HAP-1 (cell line): Measurements from ENCODE around the gene KANK4.

Experiments used
- DNase-seq, 2 experiments: peaks; one replicate each; pipeline ENCODE4 v3.0.0-alpha.2; 2016 to 2020; ENCODE audit warnings: low spot score in 2 of 2
- H3K27me3 ChIP-seq: fragments of 250-450 bp; sonication (Bioruptor Pico); 2 replicates; pipeline ENCODE4 v1.5.1; 2020; ENCODE audit warnings: low read depth, mild to moderate bottlenecking, moderate library complexity
- H3K36me3 ChIP-seq: fragments of 250-450 bp; sonication (Bioruptor Pico); replicated peaks from 2 replicates; pipeline ENCODE4 v1.5.1; 2020; ENCODE audit warnings: mild to moderate bottlenecking
- H3K4me1 ChIP-seq: fragments of 250-450 bp; sonication (Bioruptor Pico); 2 replicates; pipeline ENCODE4 v1.5.1; 2020; ENCODE audit warnings: mild to moderate bottlenecking
- H3K4me3 ChIP-seq: fragments of 250-450 bp; sonication (Bioruptor Pico); 2 replicates; pipeline ENCODE4 v1.5.1; 2020; ENCODE audit warnings: mild to moderate bottlenecking, moderate library complexity
- H3K9me3 ChIP-seq: fragments of 250-450 bp; sonication (Bioruptor Pico); 2 replicates; pipeline ENCODE4 v1.5.1; 2020; ENCODE audit warnings: mild to moderate bottlenecking, moderate library complexity
- in situ Hi-C: fragments of 300-500 bp; cut with MboI; formaldehyde crosslinking; loops from 3 replicates; pipeline ENCODE4 v1.14.3; 2020; ENCODE audit warnings: low sequenced_read_pairs, inconsistent platforms, mixed read lengths

The KANK4 gene

DNA sequence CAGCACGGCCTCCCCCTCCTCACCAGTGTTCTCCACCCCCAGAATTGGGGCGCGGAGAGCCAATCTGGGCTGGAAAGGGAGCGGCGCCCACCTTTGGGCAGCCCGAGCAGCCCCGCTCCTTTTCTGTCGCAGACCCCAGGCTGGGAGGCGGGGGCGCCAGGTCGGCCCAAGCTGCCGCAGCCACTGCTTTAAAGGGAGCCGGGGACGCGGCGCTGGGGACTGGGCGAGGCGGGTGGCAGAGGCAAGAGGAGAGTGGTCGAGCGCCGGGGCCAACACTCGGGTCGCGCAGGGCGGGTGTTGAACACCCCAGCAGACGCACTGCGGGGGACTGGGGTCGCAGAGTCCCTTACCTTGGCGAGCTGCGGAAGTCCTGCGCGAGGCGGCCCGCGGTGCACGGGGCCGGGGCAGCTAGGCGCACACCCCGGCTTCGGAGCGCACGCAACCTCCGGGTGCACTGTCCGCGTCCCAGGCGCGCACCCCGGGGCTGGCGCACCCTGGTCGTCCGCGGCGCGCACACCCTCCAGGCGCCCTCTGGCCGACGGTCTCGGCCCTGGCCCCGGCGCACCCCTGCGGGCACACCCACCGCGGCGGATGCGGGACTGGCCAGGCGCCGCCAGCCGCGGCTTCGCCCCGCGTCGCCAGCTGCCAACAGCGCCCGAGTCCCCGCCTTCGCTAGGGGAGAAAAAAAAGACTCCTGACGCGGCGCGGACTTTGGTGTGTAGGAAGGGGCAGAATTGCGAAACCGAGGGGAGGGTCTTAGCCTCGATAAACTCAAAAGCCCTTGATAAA is at the start of gene KANK4:
Gene KANK4, minus strand, starts transcription at position 679 of the 789 bp plus-strand sequence. CDS start 37,870 bp downstream, outside the sequence.
- in situ Hi-C loops = no loop called here
- H3K36me3 ChIP-seq = no peaks in the 10 kb centered on the region
- peaks cover 26% of the 10 kb centered on the region for H3K27me3 ChIP-seq
- peak within 1 kb of the TSS; percentile 30 for H3K4me3 ChIP-seq
- H3K4me1 ChIP-seq = no peaks in the 10 kb centered on the region
- H3K9me3 ChIP-seq = no peaks in the 10 kb centered on the region
- DNase-seq = peak in 1 of 2 experiments; percentile 38

GRCh38 chr1:62368989-62369388 is 49.8 kb upstream of the KANK4 start:
- Histone ChIP-seq H3K27me3 (no peaks in the 10 kb centered on the region), H3K9me3 (peaks cover 13% of the 10 kb centered on the region; the same call in 1 of the 2 replicates), H3K36me3 (no peaks in the 10 kb centered on the region), H3K4me1 (peaks cover 4% of the 10 kb centered on the region), H3K4me3 (no peak overlapping the region)
- in situ Hi-C loops = no loop called here
- no peak for DNase-seq

GRCh38 chr1:62367005-62367557 is 47.8 kb upstream of the KANK4 start:
- no peak for DNase-seq
- Histone ChIP-seq H3K36me3 (no peaks in the 10 kb centered on the region), H3K9me3 (peaks cover 13% of the 10 kb centered on the region; the same call in 1 of the 2 replicates), H3K4me3 (no peak overlapping the region), H3K27me3 (no peaks in the 10 kb centered on the region), H3K4me1 (peaks cover 4% of the 10 kb centered on the region)
- in situ Hi-C loops = no loop called here

DNA sequence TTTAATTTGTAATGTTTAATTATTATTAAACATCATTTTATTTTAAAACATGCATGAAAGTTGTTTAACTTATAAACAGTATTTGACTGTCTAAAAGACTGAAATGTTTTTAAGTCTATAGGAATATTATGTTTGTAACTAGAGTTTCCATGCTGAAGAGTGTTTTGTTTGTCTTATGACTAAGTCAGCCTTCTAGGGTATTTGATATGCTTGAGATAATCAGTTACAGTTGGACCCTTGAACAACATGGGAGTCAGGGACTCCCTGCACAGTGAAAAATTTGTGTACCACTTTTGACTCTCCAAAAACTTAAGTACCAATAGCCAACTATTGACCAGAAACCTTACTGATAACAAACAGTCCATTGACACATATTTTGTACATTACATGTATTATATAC is 45.5 kb upstream of the KANK4 start:
- Histone ChIP-seq H3K9me3 (peaks cover 13% of the 10 kb centered on the region; the same call in 1 of the 2 replicates), H3K27me3 (no peaks in the 10 kb centered on the region), H3K36me3 (no peaks in the 10 kb centered on the region), H3K4me1 (peaks cover under 1% of the 10 kb centered on the region; the same call in 1 of the 2 replicates), H3K4me3 (no peak overlapping the region)
- in situ Hi-C loops = no loop called here
- no peak for DNase-seq

DNA sequence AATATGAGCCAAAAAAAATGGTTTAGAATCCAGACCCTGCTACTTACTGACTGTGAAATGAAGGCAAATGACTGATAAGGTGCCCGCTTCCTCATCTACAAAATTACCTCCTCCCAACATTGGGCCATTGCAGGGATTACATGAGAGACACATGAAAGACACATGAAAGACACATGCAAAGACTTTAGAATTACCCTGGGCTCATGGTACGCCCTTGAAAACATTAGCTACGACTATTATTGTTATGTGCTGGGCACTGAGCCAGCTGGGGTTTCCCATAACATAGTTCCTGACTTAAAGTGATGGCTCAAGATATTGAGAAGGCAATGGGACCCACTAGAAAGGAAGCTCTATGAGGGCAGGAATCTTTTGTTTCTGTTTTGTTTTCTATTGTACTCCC is 43.7 kb upstream of the KANK4 start:
- in situ Hi-C loops = no loop called here
- Histone ChIP-seq H3K27me3 (no peaks in the 10 kb centered on the region), H3K36me3 (no peaks in the 10 kb centered on the region), H3K9me3 (peaks cover 13% of the 10 kb centered on the region; the same call in 1 of the 2 replicates), H3K4me3 (no peak overlapping the region), H3K4me1 (peaks cover 12% of the 10 kb centered on the region)
- no peak for DNase-seq

GRCh38 chr1:62362061-62362917 is 43.1 kb upstream of the KANK4 start:
- in situ Hi-C loops = no loop called here
- Histone ChIP-seq H3K4me3 (no peak overlapping the region), H3K4me1 (peaks cover 12% of the 10 kb centered on the region), H3K27me3 (no peaks in the 10 kb centered on the region), H3K36me3 (no peaks in the 10 kb centered on the region), H3K9me3 (peaks cover 12% of the 10 kb centered on the region; the same call in 1 of the 2 replicates)
- no peak for DNase-seq

DNA sequence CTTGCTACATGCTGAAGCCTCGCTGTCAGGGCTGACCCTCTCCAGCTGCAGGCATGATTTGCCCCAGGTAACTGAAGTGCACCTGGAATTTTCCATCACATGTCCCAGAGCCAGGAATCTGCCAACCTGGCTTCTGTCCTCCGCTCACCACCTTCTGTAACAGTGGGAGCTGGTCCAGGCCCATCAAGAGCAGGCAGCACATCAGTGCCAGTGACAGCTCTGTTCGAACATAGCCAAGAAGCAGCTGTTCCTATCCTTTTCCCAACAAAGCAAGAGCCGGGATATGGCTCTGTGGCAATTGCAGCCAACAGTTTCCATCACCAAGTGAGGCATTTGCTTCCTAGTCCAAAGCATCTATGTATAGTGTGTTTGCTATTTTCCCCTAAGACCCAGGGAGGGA is 42.2 kb upstream of the KANK4 start:
- in situ Hi-C loops = no loop called here
- Histone ChIP-seq H3K36me3 (no peaks in the 10 kb centered on the region), H3K9me3 (peaks cover 3% of the 10 kb centered on the region; the same call in 1 of the 2 replicates), H3K27me3 (no peaks in the 10 kb centered on the region), H3K4me1 (peaks cover 12% of the 10 kb centered on the region), H3K4me3 (no peak overlapping the region)
- DNase-seq = no peak

DNA sequence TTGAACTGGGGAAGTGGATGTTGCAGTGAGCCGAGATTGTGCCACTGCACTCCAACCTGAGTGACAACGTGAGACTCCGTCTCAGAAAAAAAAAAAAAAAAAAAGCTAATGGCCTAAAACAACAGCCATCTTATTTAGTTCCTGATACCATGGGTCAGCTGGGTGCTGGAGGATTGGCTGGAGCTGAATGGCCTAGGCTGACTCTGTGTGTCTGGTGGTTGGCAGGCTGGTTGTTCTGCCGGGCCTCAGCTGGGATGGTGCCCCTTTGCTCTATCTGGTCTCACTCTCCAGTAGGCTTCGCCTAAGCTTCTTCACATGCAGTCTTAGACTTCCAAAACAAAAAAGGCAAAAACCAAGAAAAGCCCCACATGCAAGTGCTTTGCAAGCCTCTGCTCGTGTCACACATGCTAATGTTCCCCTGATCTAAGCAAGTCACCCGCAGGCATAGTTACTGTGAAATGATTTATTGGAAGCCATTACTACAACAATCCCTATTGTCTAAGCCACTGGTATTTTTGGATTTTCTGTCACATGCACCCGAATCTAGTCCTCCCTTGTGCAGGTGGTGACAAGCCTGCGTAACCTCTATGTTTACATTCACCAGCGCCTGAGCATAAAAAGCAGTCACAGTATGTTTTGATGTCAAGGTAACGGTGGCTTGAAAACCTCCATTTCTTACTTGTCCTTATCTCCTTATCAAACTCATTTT is 39.6 kb upstream of the KANK4 start:
- Histone ChIP-seq H3K9me3 (no peaks in the 10 kb centered on the region), H3K27me3 (no peaks in the 10 kb centered on the region), H3K36me3 (no peaks in the 10 kb centered on the region), H3K4me3 (no peak overlapping the region), H3K4me1 (peaks cover 12% of the 10 kb centered on the region)
- DNase-seq = peak; percentile 76 to 95
- in situ Hi-C loops = no loop called here

DNA sequence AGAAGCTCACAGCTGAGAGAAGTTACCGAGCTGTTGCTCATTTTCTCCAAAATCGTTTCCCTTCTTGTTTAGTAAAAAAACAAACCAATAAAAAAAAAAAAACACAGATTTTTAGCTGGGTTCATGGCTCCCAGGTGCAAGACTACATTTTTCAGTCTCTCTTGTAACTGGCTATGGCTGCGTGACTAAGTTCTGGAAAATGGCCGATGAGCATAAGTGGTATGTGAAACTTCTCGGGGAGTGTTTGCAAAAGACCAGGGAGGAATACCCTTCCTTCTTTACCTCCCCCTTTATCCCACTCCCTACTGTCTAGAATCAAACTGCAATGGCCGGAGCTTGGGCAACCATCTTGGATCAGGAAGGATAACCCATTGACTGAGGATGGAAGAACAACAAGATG is 38.7 kb upstream of the KANK4 start:
- no peak for DNase-seq
- Histone ChIP-seq H3K9me3 (no peaks in the 10 kb centered on the region), H3K4me3 (no peak overlapping the region), H3K4me1 (peaks cover 12% of the 10 kb centered on the region), H3K27me3 (no peaks in the 10 kb centered on the region), H3K36me3 (no peaks in the 10 kb centered on the region)
- in situ Hi-C loops = no loop called here

DNA sequence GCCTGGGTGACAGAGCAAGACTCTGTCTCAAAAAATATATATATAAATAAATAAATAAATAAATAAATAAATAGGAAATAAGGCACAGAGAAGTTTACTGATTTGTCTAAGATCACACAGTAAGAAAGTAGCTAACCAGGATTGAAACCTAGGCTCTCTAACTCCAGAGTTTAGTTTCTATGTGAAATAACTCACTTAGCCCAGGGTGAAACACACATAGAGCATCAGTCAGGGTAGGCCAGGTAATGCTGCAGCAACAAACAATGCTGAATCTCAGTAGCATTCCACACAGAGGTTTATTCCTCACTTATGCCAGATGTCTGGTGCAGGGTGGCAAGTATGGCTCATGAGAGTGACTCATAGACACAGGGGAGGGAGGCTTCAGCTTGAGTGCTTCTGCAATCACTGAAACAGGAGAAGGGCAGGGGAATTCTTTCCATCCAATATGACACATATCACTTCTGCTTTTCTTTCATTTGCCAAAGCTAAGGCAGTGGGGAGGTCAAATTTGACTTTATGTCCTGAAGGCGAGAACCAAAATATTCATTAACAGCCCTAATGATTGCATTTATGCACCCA is 37.1 kb upstream of the KANK4 start:
- no peaks in the 10 kb centered on the region for H3K9me3 ChIP-seq
- no peaks in the 10 kb centered on the region for H3K27me3 ChIP-seq
- peaks cover 12% of the 10 kb centered on the region for H3K4me1 ChIP-seq
- H3K4me3 ChIP-seq = no peak overlapping the region
- no peaks in the 10 kb centered on the region for H3K36me3 ChIP-seq
- DNase-seq = no peak
- in situ Hi-C loops = no loop called here

GRCh38 chr1:62355095-62355494 is 35.9 kb upstream of the KANK4 start:
- DNase-seq = no peak
- Histone ChIP-seq H3K9me3 (no peaks in the 10 kb centered on the region), H3K4me3 (no peak overlapping the region), H3K27me3 (no peaks in the 10 kb centered on the region), H3K4me1 (peaks cover 12% of the 10 kb centered on the region), H3K36me3 (no peaks in the 10 kb centered on the region)
- in situ Hi-C loops = no loop called here

GRCh38 chr1:62353853-62354252 is 34.6 kb upstream of the KANK4 start:
- Histone ChIP-seq H3K9me3 (no peaks in the 10 kb centered on the region), H3K4me3 (no peak overlapping the region), H3K36me3 (no peaks in the 10 kb centered on the region), H3K4me1 (peaks cover 5% of the 10 kb centered on the region), H3K27me3 (no peaks in the 10 kb centered on the region)
- DNase-seq = no peak
- in situ Hi-C loops = no loop called here

GRCh38 chr1:62352387-62352786 is 33.2 kb upstream of the KANK4 start:
- Histone ChIP-seq H3K9me3 (no peaks in the 10 kb centered on the region), H3K27me3 (no peaks in the 10 kb centered on the region), H3K4me3 (no peak overlapping the region), H3K4me1 (no peaks in the 10 kb centered on the region), H3K36me3 (no peaks in the 10 kb centered on the region)
- in situ Hi-C loops = no loop called here
- DNase-seq = no peak
